Measurements from ENCODE around the gene COL15A1.

Gene COL15A1

GRCh38 chr9:99021512-99021911 lies 77.8 kb downstream of the COL15A1 start:
- TF ChIP-seq EZH2phosphoT487 (IDR thresholded peaks at IDR 0.05; ENCODE audit: low read depth), result no peak
- TF ChIP-seq CTCF (IDR thresholded peaks at IDR 0.05; ENCODE audit: low read depth, low read length), result no peak
- no peak overlapping the region for H3K9ac ChIP-seq (ENCODE audit: low read length)
- no peaks in the 10 kb centered on the region for H3K36me3 ChIP-seq (replicated peaks; ENCODE audit: low read depth, low read length)
- H3K27ac ChIP-seq (ENCODE audit: low read length), result no peak overlapping the region
- no peaks in the 10 kb centered on the region for H3K79me2 ChIP-seq (ENCODE audit: low read length)
- H3K4me3 ChIP-seq (ENCODE audit: low read length), result no peak overlapping the region
- no peaks in the 10 kb centered on the region for H3K4me1 ChIP-seq (ENCODE audit: low read length)
- H3K9me3 ChIP-seq (ENCODE audit: insufficient read depth, low read length), result no peaks in the 10 kb centered on the region
- H3K27me3 ChIP-seq (ENCODE audit: low read depth, low read length), result no peaks in the 10 kb centered on the region
- no peak overlapping the region for H3K4me2 ChIP-seq (ENCODE audit: low read length)
- H2AFZ ChIP-seq (ENCODE audit: low read depth, low read length), result no peak overlapping the region
- no peaks in the 10 kb centered on the region for H4K20me1 ChIP-seq (ENCODE audit: insufficient read depth, low read length)

- Histone ChIP-seq H3K4me1 (ENCODE audit: low read length) (no peaks in the 10 kb centered on the region), H3K27ac (ENCODE audit: low read length) (no peak overlapping the region), H3K9me3 (ENCODE audit: insufficient read depth, low read length) (no peaks in the 10 kb centered on the region), H3K4me2 (ENCODE audit: low read length) (no peak overlapping the region), H3K36me3 (replicated peaks; ENCODE audit: low read depth, low read length) (no peaks in the 10 kb centered on the region), H3K4me3 (ENCODE audit: low read length) (no peak overlapping the region), H2AFZ (ENCODE audit: low read depth, low read length) (no peak overlapping the region), H4K20me1 (ENCODE audit: insufficient read depth, low read length) (no peaks in the 10 kb centered on the region), H3K9ac (ENCODE audit: low read length) (no peak overlapping the region), H3K27me3 (ENCODE audit: low read depth, low read length) (no peaks in the 10 kb centered on the region), H3K79me2 (ENCODE audit: low read length) (no peaks in the 10 kb centered on the region)
- TF ChIP-seq EZH2phosphoT487 (IDR thresholded peaks at IDR 0.05; ENCODE audit: low read depth), result no peak
- no peak for TF ChIP-seq CTCF (IDR thresholded peaks at IDR 0.05; ENCODE audit: low read depth, low read length)
Observed at GRCh38 chr9:99023231-99023630, 79.5 kb downstream of the COL15A1 start.

- Histone ChIP-seq H3K4me2 (ENCODE audit: low read length) (no peak overlapping the region), H3K79me2 (ENCODE audit: low read length) (no peaks in the 10 kb centered on the region), H4K20me1 (ENCODE audit: insufficient read depth, low read length) (no peaks in the 10 kb centered on the region)
Observed at GRCh38 chr9:99023831-99024230, 80.1 kb downstream of the COL15A1 start.

GRCh38 chr9:99024959-99025358 lies 81.3 kb downstream of the COL15A1 start:
- H3K9me3 ChIP-seq (ENCODE audit: insufficient read depth, low read length), result no peaks in the 10 kb centered on the region
- TF ChIP-seq CTCF (IDR thresholded peaks at IDR 0.05; ENCODE audit: low read depth, low read length), result no peak
- no peak for TF ChIP-seq EZH2phosphoT487 (IDR thresholded peaks at IDR 0.05; ENCODE audit: low read depth)
- H3K36me3 ChIP-seq (replicated peaks; ENCODE audit: low read depth, low read length), result no peaks in the 10 kb centered on the region
- H3K27ac ChIP-seq (ENCODE audit: low read length), result no peak overlapping the region
- no peaks in the 10 kb centered on the region for H3K4me1 ChIP-seq (ENCODE audit: low read length)
- H3K9ac ChIP-seq (ENCODE audit: low read length), result no peak overlapping the region
- H3K4me3 ChIP-seq (ENCODE audit: low read length), result no peak overlapping the region
- no peak overlapping the region for H2AFZ ChIP-seq (ENCODE audit: low read depth, low read length)
- H3K79me2 ChIP-seq (ENCODE audit: low read length), result no peaks in the 10 kb centered on the region
- H4K20me1 ChIP-seq (ENCODE audit: insufficient read depth, low read length), result no peaks in the 10 kb centered on the region
- no peak overlapping the region for H3K4me2 ChIP-seq (ENCODE audit: low read length)
- peaks cover 3% of the 10 kb centered on the region; the same call in 1 of the 2 replicates for H3K27me3 ChIP-seq (ENCODE audit: low read depth, low read length)

More at GRCh38 chr9:99023831-99024230, 80.1 kb downstream of the COL15A1 start:
- Histone ChIP-seq H3K27ac (ENCODE audit: low read length) (no peak overlapping the region), H3K9me3 (ENCODE audit: insufficient read depth, low read length) (no peaks in the 10 kb centered on the region), H3K27me3 (ENCODE audit: low read depth, low read length) (peaks cover under 1% of the 10 kb centered on the region; the same call in 1 of the 2 replicates), H3K4me1 (ENCODE audit: low read length) (no peaks in the 10 kb centered on the region), H3K4me3 (ENCODE audit: low read length) (no peak overlapping the region), H3K9ac (ENCODE audit: low read length) (no peak overlapping the region), H2AFZ (ENCODE audit: low read depth, low read length) (no peak overlapping the region), H3K36me3 (replicated peaks; ENCODE audit: low read depth, low read length) (no peaks in the 10 kb centered on the region)
- TF ChIP-seq EZH2phosphoT487 (IDR thresholded peaks at IDR 0.05; ENCODE audit: low read depth) (no peak), CTCF (IDR thresholded peaks at IDR 0.05; ENCODE audit: low read depth, low read length) (no peak)
